GM12878 (cell line): ENCODE data around the gene PDLIM5.

Experiments
- ATF2 ChIP-seq: IDR thresholded peaks from 2 replicates; pipeline ENCODE4 v1.6.1; 2012; ENCODE audit warnings: low read length, inconsistent platforms
- CTCF ChIP-seq, 3 experiments: IDR thresholded peaks in 2 of 3; conservative IDR thresholded peaks in 1 of 3; 2 replicates each; pipeline ENCODE4 v1.5.1; 2011; ENCODE audit warnings: low read depth in 3 of 3, low read length in 3 of 3, mild to moderate bottlenecking in 3 of 3, control low read depth in 2 of 3, moderate library complexity in 2 of 3, inconsistent platforms in 1 of 3, mixed read lengths in 1 of 3; ENCODE audit not compliant: control insufficient read depth in 2 of 3, insufficient read depth in 1 of 3; ENCODE audit errors: extremely low read depth in 1 of 3
- E4F1 ChIP-seq: fragments of 450-650 bp; IDR thresholded peaks from 2 replicates; pipeline ENCODE4 v1.6.1; 2018; ENCODE audit warnings: borderline replicate concordance, mild to moderate bottlenecking; ENCODE audit not compliant: partially characterized antibody
- KAT2A ChIP-seq: conservative IDR thresholded peaks from 2 replicates; pipeline ENCODE4 v1.6.1; 2011; ENCODE audit warnings: low read depth, low read length; ENCODE audit not compliant: control insufficient read depth
- NBN ChIP-seq: fragments of 450-650 bp; IDR thresholded peaks from 2 replicates; pipeline ENCODE4 v1.6.1; 2016
- PBX3 ChIP-seq: IDR thresholded peaks from 2 replicates; pipeline ENCODE4 v1.6.1; 2011; ENCODE audit warnings: mild to moderate bottlenecking, low read depth, low read length, moderate library complexity; ENCODE audit not compliant: insufficient replicate concordance
- POLR2AphosphoS5 ChIP-seq: IDR thresholded peaks from 2 replicates; pipeline ENCODE4 v1.6.1; 2011; ENCODE audit warnings: mild to moderate bottlenecking, low read length, inconsistent platforms
- SREBF2 ChIP-seq: IDR thresholded peaks from 2 replicates; pipeline ENCODE4 v1.6.1; 2012; ENCODE audit warnings: mild to moderate bottlenecking, low read length

GRCh38 chr4:94458682-94459081, 6.9 kb downstream of the PDLIM5 start:
- TF ChIP-seq PBX3 (no peak), SREBF2 (no peak), POLR2AphosphoS5 (no peak), KAT2A (no peak), E4F1 (no peak), NBN (no peak), CTCF (IDR thresholded peaks at IDR 0.05 in 2 of 3, conservative IDR thresholded peaks at IDR 0.05 in 1 of 3; ENCODE audit: control insufficient read depth in 2 of 3, extremely low read depth in 1 of 3, insufficient read depth in 1 of 3, low read depth in 3 of 3, low read length in 3 of 3) (no peak), ATF2 (no peak)
